Neural progenitor cell (in vitro differentiated cells): ENCODE data around the gene HS3ST2. TPM values are rescaled to one million over a fixed set of nuclear protein-coding genes. Genes with fewer than 3 reads are reported as not detected.

Experiments used
- DNase-seq: peaks from one replicate; pipeline ENCODE4 v3.0.0-alpha.2; 2016; ENCODE audit warnings: low spot score
- H2AFZ ChIP-seq: fragments of 200-600 bp; sonication (generic); replicated peaks from 2 replicates; pipeline ENCODE4 v1.6.1; 2016; ENCODE audit warnings: antibody characterized with exemption
- H3F3A ChIP-seq: fragments of 200-600 bp; sonication (generic); 2 replicates; pipeline ENCODE4 v1.6.1; 2016; ENCODE audit warnings: antibody characterized with exemption, low read depth
- H3K27ac ChIP-seq: fragments of 200-600 bp; sonication (generic); 2 replicates; pipeline ENCODE4 v1.5.1; 2016; ENCODE audit warnings: mild to moderate bottlenecking
- H3K27me3 ChIP-seq: fragments of 200-600 bp; sonication (generic); 2 replicates; pipeline ENCODE4 v1.6.1; 2016; ENCODE audit warnings: mild to moderate bottlenecking, moderate library complexity
- H3K36me3 ChIP-seq: fragments of 200-600 bp; sonication (generic); 2 replicates; pipeline ENCODE4 v1.5.1; 2016
- H3K4me1 ChIP-seq: fragments of 200-600 bp; sonication (generic); 2 replicates; pipeline ENCODE4 v1.6.1; 2016; ENCODE audit warnings: mixed run types
- H3K4me2 ChIP-seq: fragments of 200-600 bp; sonication (generic); 2 replicates; pipeline ENCODE4 v1.6.1; 2016
- H3K4me3 ChIP-seq: fragments of 200-600 bp; sonication (generic); 2 replicates; pipeline ENCODE4 v1.5.1; 2016
- H3K79me2 ChIP-seq: fragments of 200-600 bp; sonication (generic); 2 replicates; pipeline ENCODE4 v1.6.1; 2016; ENCODE audit warnings: low read depth
- H3K9ac ChIP-seq: fragments of 200-600 bp; sonication (generic); 2 replicates; pipeline ENCODE4 v1.6.1; 2016
- H3K9me3 ChIP-seq: fragments of 200-600 bp; sonication (generic); 2 replicates; pipeline ENCODE4 v1.5.1; 2016; ENCODE audit warnings: low read depth
- H4K20me1 ChIP-seq: fragments of 200-600 bp; sonication (generic); 2 replicates; pipeline ENCODE4 v1.6.1; 2016; ENCODE audit warnings: low read depth
- H3K27ac Mint-ChIP-seq: 3 replicates; pipeline ENCODE4 v1.8.0; 2021; ENCODE audit warnings: mixed read lengths
- H3K27me3 Mint-ChIP-seq: 2 replicates; pipeline ENCODE4 v1.8.0; 2022; ENCODE audit warnings: low read depth, mild to moderate bottlenecking, inconsistent platforms, moderate library complexity, mixed read lengths; ENCODE audit not compliant: insufficient read depth
- H3K36me3 Mint-ChIP-seq: 3 replicates; pipeline ENCODE4 v1.8.0; 2021; ENCODE audit warnings: mixed read lengths
- H3K4me1 Mint-ChIP-seq: 3 replicates; pipeline ENCODE4 v1.8.0; 2021; ENCODE audit warnings: mixed read lengths
- H3K4me3 Mint-ChIP-seq: 3 replicates; pipeline ENCODE4 v1.8.0; 2021; ENCODE audit warnings: mild to moderate bottlenecking, moderate library complexity, mixed read lengths
- H3K9me3 Mint-ChIP-seq: 3 replicates; pipeline ENCODE4 v1.8.0; 2020; ENCODE audit warnings: mixed read lengths
- CTCF ChIP-seq: fragments of 200-600 bp; sonication (generic); IDR thresholded peaks from 2 replicates; pipeline ENCODE4 v1.5.1; 2017; ENCODE audit warnings: antibody characterized with exemption, mild to moderate bottlenecking
- EZH2 ChIP-seq: fragments of 200-600 bp; sonication (generic); IDR thresholded peaks from 2 replicates; pipeline ENCODE4 v1.6.1; 2017; ENCODE audit warnings: antibody characterized with exemption, mild to moderate bottlenecking, moderate library complexity
- EZH2phosphoT487 ChIP-seq: fragments of 200-600 bp; sonication (generic); IDR thresholded peaks from 2 replicates; pipeline ENCODE4 v1.6.1; 2017; ENCODE audit warnings: antibody characterized with exemption
- total RNA-seq: library from RNA; depleted of rRNA; stranded (reverse); fragments of >200 nt; gene quantifications from 2 replicates; pipeline ENCODE4 v1.2.3, GENCODE V29; 2015; ENCODE audit warnings: low replicate concordance

The HS3ST2 gene
- total RNA-seq, 1 donor from 2014 or later: not detected

GRCh38 chr16:22868593-22869224, 54.7 kb downstream of the HS3ST2 start:
- no peak overlapping the region for H3K27ac Mint-ChIP-seq
- no peaks in the 10 kb centered on the region for H3K79me2 ChIP-seq
- no peak overlapping the region for H3K27ac ChIP-seq
- H3F3A ChIP-seq: no peaks in the 10 kb centered on the region
- no peak overlapping the region for H3K9ac ChIP-seq
- no peaks in the 10 kb centered on the region for H3K4me1 ChIP-seq
- H3K9me3 ChIP-seq: no peaks in the 10 kb centered on the region
- H3K4me2 ChIP-seq: no peak overlapping the region
- no peaks in the 10 kb centered on the region for H3K36me3 ChIP-seq
- no peaks in the 10 kb centered on the region for H3K36me3 Mint-ChIP-seq
- no peak overlapping the region for H3K4me3 ChIP-seq
- H2AFZ ChIP-seq: no peak overlapping the region
- TF ChIP-seq EZH2 (no peak), EZH2phosphoT487 (no peak), CTCF (no peak)
- no peaks in the 10 kb centered on the region for H3K27me3 ChIP-seq
- H4K20me1 ChIP-seq: no peaks in the 10 kb centered on the region
- DNase-seq: no peak
- H3K9me3 Mint-ChIP-seq: no peaks in the 10 kb centered on the region
- H3K4me3 Mint-ChIP-seq: no peak overlapping the region
- H3K27me3 Mint-ChIP-seq: no peaks in the 10 kb centered on the region
- no peaks in the 10 kb centered on the region for H3K4me1 Mint-ChIP-seq

- Histone ChIP-seq H3K79me2 (no peaks in the 10 kb centered on the region), H2AFZ (no peak overlapping the region), H3K27ac (no peak overlapping the region), H3K9ac (no peak overlapping the region), H3F3A (no peaks in the 10 kb centered on the region), H3K36me3 (no peaks in the 10 kb centered on the region), H3K4me1 (no peaks in the 10 kb centered on the region), H3K27me3 (no peaks in the 10 kb centered on the region), H4K20me1 (no peaks in the 10 kb centered on the region), H3K4me2 (no peak overlapping the region), H3K4me3 (no peak overlapping the region), H3K9me3 (no peaks in the 10 kb centered on the region)
- no peaks in the 10 kb centered on the region for H3K4me1 Mint-ChIP-seq
- DNase-seq: no peak
- H3K9me3 Mint-ChIP-seq: no peaks in the 10 kb centered on the region
- no peak overlapping the region for H3K4me3 Mint-ChIP-seq
- no peak for TF ChIP-seq EZH2phosphoT487
- no peak for TF ChIP-seq EZH2
- no peak for TF ChIP-seq CTCF
- H3K36me3 Mint-ChIP-seq: no peaks in the 10 kb centered on the region
- H3K27ac Mint-ChIP-seq: no peak overlapping the region
- H3K27me3 Mint-ChIP-seq: no peaks in the 10 kb centered on the region
Measured at GRCh38 chr16:22871861-22872260, 57.9 kb downstream of the HS3ST2 start.

GRCh38 chr16:22874394-22874793, 60.4 kb downstream of the HS3ST2 start:
- no peak overlapping the region for H2AFZ ChIP-seq
- Mint-ChIP-seq H3K27me3 (no peaks in the 10 kb centered on the region), H3K4me3 (no peak overlapping the region), H3K36me3 (no peaks in the 10 kb centered on the region), H3K9me3 (no peaks in the 10 kb centered on the region), H3K4me1 (peaks cover 4% of the 10 kb centered on the region), H3K27ac (no peak overlapping the region)
- H3K4me3 ChIP-seq: no peak overlapping the region
- H3K27me3 ChIP-seq: no peaks in the 10 kb centered on the region
- no peaks in the 10 kb centered on the region for H3F3A ChIP-seq
- H3K4me2 ChIP-seq: no peak overlapping the region
- no peaks in the 10 kb centered on the region for H3K36me3 ChIP-seq
- TF ChIP-seq CTCF (no peak), EZH2 (no peak), EZH2phosphoT487 (no peak)
- no peak overlapping the region for H3K27ac ChIP-seq
- H3K9ac ChIP-seq: no peak overlapping the region
- H3K4me1 ChIP-seq: no peaks in the 10 kb centered on the region
- H4K20me1 ChIP-seq: no peaks in the 10 kb centered on the region
- no peak for DNase-seq
- no peaks in the 10 kb centered on the region for H3K9me3 ChIP-seq
- no peaks in the 10 kb centered on the region for H3K79me2 ChIP-seq
